GM06990 (cell line): ENCODE measurements around the gene AP2A1.

Experiments
- DNase-seq: peaks from one replicate; pipeline ENCODE4 v3.0.0-alpha.2; 2011; ENCODE audit not compliant: insufficient read length; ENCODE audit errors: extremely low read depth
- H3K27me3 ChIP-seq: replicated peaks from 2 replicates; pipeline ENCODE4 v1.6.0; 2011; ENCODE audit warnings: low read length; ENCODE audit not compliant: control insufficient read depth, insufficient read depth
- H3K36me3 ChIP-seq: 2 replicates; pipeline ENCODE4 v1.5.1; 2011; ENCODE audit warnings: low read length; ENCODE audit not compliant: control insufficient read depth, insufficient read depth
- H3K4me3 ChIP-seq: replicated peaks from 2 replicates; pipeline ENCODE4 v1.5.1; 2011; ENCODE audit warnings: low read depth, mild to moderate bottlenecking, control low read depth, low read length
- TF ChIP-seq, protein P1 (sequence below): IDR thresholded peaks from 2 replicates; pipeline ENCODE4 v1.5.1; 2011; ENCODE audit warnings: low read length, control low read depth, mild to moderate bottlenecking, inconsistent platforms; ENCODE audit not compliant: insufficient read depth, poor library complexity, severe bottlenecking

AP2A1 gene

DNA sequence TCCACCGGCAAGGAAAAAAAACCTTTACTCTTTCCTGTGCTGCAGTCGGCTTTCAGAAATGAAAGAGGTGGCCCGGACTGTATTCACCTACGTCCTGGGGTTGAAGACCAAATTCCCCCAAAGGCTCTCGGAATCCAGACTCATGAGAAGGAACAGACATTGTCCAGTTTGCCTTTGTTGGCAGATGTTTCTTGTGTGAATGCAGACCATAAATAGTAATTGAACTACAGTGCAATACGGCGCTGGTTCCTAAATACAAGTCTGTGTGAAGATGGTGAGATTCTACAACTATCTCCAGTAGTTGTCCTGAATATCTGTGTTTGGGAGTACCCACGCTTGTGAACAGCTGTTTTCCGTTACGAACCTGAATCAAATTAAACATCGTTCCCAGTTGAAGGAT, 72.9 kb downstream of the AP2A1 start:
- H3K36me3 ChIP-seq, result peaks cover 29% of the 10 kb centered on the region
- DNase-seq, result no peak
- H3K27me3 ChIP-seq, result no peaks in the 10 kb centered on the region
- H3K4me3 ChIP-seq, result no peak overlapping the region
- TF ChIP-seq, protein P1, sequence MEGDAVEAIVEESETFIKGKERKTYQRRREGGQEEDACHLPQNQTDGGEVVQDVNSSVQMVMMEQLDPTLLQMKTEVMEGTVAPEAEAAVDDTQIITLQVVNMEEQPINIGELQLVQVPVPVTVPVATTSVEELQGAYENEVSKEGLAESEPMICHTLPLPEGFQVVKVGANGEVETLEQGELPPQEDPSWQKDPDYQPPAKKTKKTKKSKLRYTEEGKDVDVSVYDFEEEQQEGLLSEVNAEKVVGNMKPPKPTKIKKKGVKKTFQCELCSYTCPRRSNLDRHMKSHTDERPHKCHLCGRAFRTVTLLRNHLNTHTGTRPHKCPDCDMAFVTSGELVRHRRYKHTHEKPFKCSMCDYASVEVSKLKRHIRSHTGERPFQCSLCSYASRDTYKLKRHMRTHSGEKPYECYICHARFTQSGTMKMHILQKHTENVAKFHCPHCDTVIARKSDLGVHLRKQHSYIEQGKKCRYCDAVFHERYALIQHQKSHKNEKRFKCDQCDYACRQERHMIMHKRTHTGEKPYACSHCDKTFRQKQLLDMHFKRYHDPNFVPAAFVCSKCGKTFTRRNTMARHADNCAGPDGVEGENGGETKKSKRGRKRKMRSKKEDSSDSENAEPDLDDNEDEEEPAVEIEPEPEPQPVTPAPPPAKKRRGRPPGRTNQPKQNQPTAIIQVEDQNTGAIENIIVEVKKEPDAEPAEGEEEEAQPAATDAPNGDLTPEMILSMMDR, result no peak

DNA sequence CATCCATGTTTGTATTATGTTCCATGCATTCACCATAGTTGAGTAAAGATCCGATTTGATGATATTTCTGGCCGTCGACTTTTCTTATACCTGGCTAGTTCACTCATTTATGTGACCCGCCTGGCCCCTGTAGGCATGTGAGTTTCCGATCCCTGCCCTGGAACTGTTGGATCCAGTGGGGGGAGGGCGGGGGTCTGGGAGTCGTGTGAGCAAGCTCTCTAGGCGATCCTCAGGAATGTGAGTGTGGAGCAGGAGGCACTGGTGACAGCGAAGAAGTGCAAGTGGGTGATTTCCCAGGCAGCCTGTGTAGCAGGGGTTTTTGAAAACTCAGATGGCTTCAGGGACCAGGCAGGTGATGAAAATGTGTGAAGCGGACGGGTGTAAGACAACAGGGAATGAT, 73.5 kb downstream of the AP2A1 start:
- H3K4me3 ChIP-seq, result no peak overlapping the region
- TF ChIP-seq, protein P1, result no peak
- no peak for DNase-seq
- peaks cover 23% of the 10 kb centered on the region for H3K36me3 ChIP-seq
- H3K27me3 ChIP-seq, result no peaks in the 10 kb centered on the region

DNA sequence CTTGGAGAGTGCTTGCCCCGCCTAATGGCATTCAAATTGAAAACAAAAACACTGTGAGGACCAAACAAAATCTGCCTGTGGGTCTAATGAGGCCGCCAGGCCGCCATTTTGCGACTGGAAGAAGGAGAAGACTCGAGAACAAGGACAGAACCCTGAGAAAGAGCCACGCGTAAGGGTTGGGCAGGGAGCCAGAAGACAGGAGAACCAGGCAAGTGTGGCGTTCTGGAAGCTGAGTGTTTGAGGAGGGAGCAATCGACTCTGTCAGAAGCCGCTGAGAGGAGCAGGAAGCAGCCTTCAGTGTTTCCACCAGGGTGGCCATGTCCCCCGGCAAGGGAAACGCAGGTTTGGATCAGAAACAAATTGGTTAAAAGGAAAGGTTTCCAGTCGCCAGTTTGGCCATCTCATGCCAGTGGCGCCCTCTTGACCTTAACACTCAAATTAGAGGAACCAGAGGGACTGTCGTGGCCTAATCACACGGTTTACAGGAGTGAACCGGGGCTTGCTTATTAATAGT, 74.0 kb downstream of the AP2A1 start:
- H3K36me3 ChIP-seq, result peaks cover 21% of the 10 kb centered on the region
- DNase-seq, result no peak
- no peaks in the 10 kb centered on the region for H3K27me3 ChIP-seq
- TF ChIP-seq, protein P1, result no peak
- no peak overlapping the region for H3K4me3 ChIP-seq

DNA sequence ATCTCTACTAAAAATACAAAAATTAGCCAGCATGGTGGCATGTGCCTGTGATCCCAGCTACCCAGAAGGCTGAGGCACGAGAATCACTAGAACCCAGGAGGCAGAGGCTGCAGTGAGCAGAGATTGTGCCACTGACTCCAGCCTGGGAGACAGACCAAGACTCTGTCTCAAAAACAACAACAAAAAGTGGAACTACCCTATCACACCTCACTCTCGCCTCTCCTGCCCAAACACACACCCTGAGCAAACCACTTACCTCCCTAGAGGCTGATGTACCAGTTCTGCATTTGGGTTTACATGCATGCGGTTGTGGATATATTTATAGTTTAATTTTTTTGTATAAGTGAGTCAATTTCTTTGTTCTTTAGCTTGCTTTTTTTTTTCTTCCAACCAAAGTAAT, 76.5 kb downstream of the AP2A1 start:
- H3K27me3 ChIP-seq, result no peaks in the 10 kb centered on the region
- TF ChIP-seq, protein P1, result no peak
- peaks cover 8% of the 10 kb centered on the region for H3K36me3 ChIP-seq

DNA sequence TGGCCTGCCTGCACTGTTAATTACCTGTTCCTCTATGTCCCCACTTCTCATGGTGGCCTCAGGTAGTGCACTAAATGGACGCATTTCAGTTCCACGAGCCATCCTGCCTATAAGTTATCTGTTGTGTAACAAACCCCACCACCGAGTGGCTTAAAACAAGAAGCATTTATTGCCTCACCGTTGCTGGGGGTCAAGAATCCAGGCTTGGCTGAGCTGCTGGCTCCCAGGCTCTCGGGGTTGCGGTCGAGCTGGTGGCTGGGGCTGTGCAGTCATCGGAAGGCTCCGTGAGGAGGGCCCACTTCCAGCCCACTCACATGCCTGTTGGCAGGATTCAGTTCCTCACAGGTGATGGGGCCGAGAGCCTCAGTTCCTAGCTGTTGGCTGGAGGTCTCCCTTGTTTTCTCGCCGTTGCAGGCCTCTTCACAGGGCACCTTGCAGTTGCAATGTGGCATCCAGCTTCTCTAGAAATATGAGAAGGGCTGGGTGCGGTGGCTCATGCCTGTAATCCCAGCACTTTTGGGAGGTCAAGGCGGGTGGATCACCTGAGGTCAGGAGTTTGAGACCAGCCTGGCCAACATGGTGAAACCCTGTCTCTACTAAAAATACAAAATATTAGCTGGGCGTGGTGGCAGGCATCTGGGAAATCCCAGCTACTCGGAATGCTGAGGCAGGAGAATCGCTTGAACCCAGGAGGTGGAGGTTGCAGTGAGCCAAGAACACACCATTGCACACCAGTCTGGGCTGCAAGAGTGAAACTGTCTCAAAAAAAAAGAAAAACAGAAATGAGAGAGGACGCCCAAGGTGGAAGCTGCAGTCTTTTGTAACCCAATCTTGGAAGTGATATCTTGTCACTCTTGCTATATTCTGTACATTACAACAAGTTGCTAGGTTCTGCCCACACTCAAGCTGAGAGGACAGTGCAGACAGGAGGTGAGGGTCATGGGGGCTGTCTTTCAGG, 77.6 kb downstream of the AP2A1 start:
- no peaks in the 10 kb centered on the region for H3K27me3 ChIP-seq
- TF ChIP-seq, protein P1, result no peak
- DNase-seq, result no peak
- H3K36me3 ChIP-seq, result no peaks in the 10 kb centered on the region; the same call in none of the 2 replicates
- H3K4me3 ChIP-seq, result no peak overlapping the region

More for the DNA sequence above, 76.5 kb downstream of the AP2A1 start:
- no peak for DNase-seq
- H3K4me3 ChIP-seq, result no peak overlapping the region
